ENCODE data around the gene ISY1. TPM values are rescaled to one million over a fixed set of nuclear protein-coding genes. Genes with fewer than 3 reads are reported as not detected.
"Not testable (repeated sequence)": the region's sequence is repeated elsewhere in the genome, so short reads cannot be mapped to it uniquely, and the experiment has no call there.

Gene ISY1
- total and polyA plus RNA-seq, 3 experiments from 2014 or later = 84.6 to 94.7 (median 91.6) TPM

- no peaks in the 10 kb centered on the region for H3K36me3 ChIP-seq (ENCODE audit: insufficient read depth, low read length)
- Mint-ChIP-seq H3K36me3 (peaks cover 0 to 56% (median 18%) of the 10 kb centered on the region in 3 donors), H3K27me3 (peaks cover 0 to 3% of the 10 kb centered on the region in 2 donors), H3K4me1 (peaks cover 53 to 73% (median 72%) of the 10 kb centered on the region in 3 donors), H3K9me3 (no peaks in the 10 kb centered on the region), H3K4me3 (no peak overlapping the region), H3K27ac (peak overlapping the region in 1 of 8 donors; percentile 17)
- H3K4me3 ChIP-seq (ENCODE audit: low read length) = no peak overlapping the region
- no peak for DNase-seq
- no peaks in the 10 kb centered on the region for H3K27me3 ChIP-seq (ENCODE audit: insufficient read depth, low read length, poor library complexity, severe bottlenecking)
- H3K27ac ChIP-seq (ENCODE audit: low read depth, low read length) = no peak overlapping the region
- POLR2A ChIA-PET = no interaction called here
- CTCF ChIA-PET = interaction anchor here (1.0 to 1.3 kb wide), 2 partner anchors 45 to 47 kb away, joined by 3 to 4 read pairs; no protein-coding TSS in a partner anchor
- no peaks in the 10 kb centered on the region for H3K9me3 ChIP-seq (ENCODE audit: low read length)
- H3K4me1 ChIP-seq (ENCODE audit: insufficient read depth, low read length) = peaks cover 53% of the 10 kb centered on the region
These were observed 60.6 kb downstream of the ISY1 start for GRCh38 chr3:129100274-129100673.

GRCh38 chr3:129095285-129095684 is 65.6 kb downstream of the ISY1 start:
- POLR2A ChIA-PET = no interaction called here
- peaks cover 9% of the 10 kb centered on the region for H3K36me3 ChIP-seq (ENCODE audit: insufficient read depth, low read length)

GRCh38 chr3:129088312-129088711 is 72.6 kb downstream of the ISY1 start:
- H3K9me3 Mint-ChIP-seq; H3K4me1 ChIP-seq (ENCODE audit: insufficient read depth, low read length); H3K4me3 Mint-ChIP-seq; H3K9me3 ChIP-seq (ENCODE audit: low read length); DNase-seq; H3K27ac Mint-ChIP-seq; H3K27me3 Mint-ChIP-seq; H3K4me1 Mint-ChIP-seq; H3K4me3 ChIP-seq (ENCODE audit: low read length); H3K27me3 ChIP-seq (ENCODE audit: insufficient read depth, low read length, poor library complexity, severe bottlenecking); H3K27ac ChIP-seq (ENCODE audit: low read depth, low read length); CTCF ChIA-PET; POLR2A ChIA-PET; H3K36me3 ChIP-seq (ENCODE audit: insufficient read depth, low read length): not testable (repeated sequence)
- peaks cover 0 to 13% (median 3%) of the 10 kb centered on the region in 3 donors for H3K36me3 Mint-ChIP-seq

More at GRCh38 chr3:129095285-129095684, 65.6 kb downstream of the ISY1 start:
- Histone ChIP-seq H3K27me3 (ENCODE audit: insufficient read depth, low read length, poor library complexity, severe bottlenecking) (no peaks in the 10 kb centered on the region), H3K4me1 (ENCODE audit: insufficient read depth, low read length) (peaks cover 14% of the 10 kb centered on the region), H3K9me3 (ENCODE audit: low read length) (no peaks in the 10 kb centered on the region), H3K4me3 (ENCODE audit: low read length) (no peak overlapping the region), H3K27ac (ENCODE audit: low read depth, low read length) (no peak overlapping the region)
- Mint-ChIP-seq H3K4me1 (peaks cover 25 to 34% (median 32%) of the 10 kb centered on the region in 3 donors), H3K4me3 (no peak overlapping the region), H3K36me3 (peaks cover 0 to 60% (median 21%) of the 10 kb centered on the region in 3 donors), H3K27ac (no peak overlapping the region), H3K27me3 (peaks cover 0 to 3% of the 10 kb centered on the region in 2 donors), H3K9me3 (no peaks in the 10 kb centered on the region)
- CTCF ChIA-PET = interaction anchor here (1.5 kb wide), 1 partner anchor 26 kb away, joined by 3 read pairs; the partner anchor contains the start of gene RAB43
- no peak for DNase-seq

- CTCF ChIA-PET; H3K27me3 Mint-ChIP-seq; H3K4me1 Mint-ChIP-seq; H3K4me3 Mint-ChIP-seq; H3K27ac Mint-ChIP-seq; H3K36me3 ChIP-seq (ENCODE audit: insufficient read depth, low read length); H3K27ac ChIP-seq (ENCODE audit: low read depth, low read length); H3K9me3 Mint-ChIP-seq; H3K27me3 ChIP-seq (ENCODE audit: insufficient read depth, low read length, poor library complexity, severe bottlenecking); H3K4me3 ChIP-seq (ENCODE audit: low read length); H3K9me3 ChIP-seq (ENCODE audit: low read length); H3K4me1 ChIP-seq (ENCODE audit: insufficient read depth, low read length): not testable (repeated sequence)
- peaks cover 0 to 13% (median 3%) of the 10 kb centered on the region in 3 donors for H3K36me3 Mint-ChIP-seq
- POLR2A ChIA-PET = interaction anchor here (1.0 kb wide), 1 partner anchor 33 kb away, joined by 5 read pairs; no protein-coding TSS in a partner anchor
- peak in 1 of 5 donors; percentile 46 for DNase-seq
These were observed 73.0 kb downstream of the ISY1 start for GRCh38 chr3:129087904-129088303.

GRCh38 chr3:129087138-129087702 is 73.6 kb downstream of the ISY1 start:
- no peaks in the 10 kb centered on the region for H3K27me3 ChIP-seq (ENCODE audit: insufficient read depth, low read length, poor library complexity, severe bottlenecking)
- Mint-ChIP-seq H3K27me3 (no peaks in the 10 kb centered on the region), H3K4me3 (no peak overlapping the region), H3K36me3 (peaks cover 0 to 11% (median 1%) of the 10 kb centered on the region in 3 donors), H3K9me3 (no peaks in the 10 kb centered on the region), H3K27ac (no peak overlapping the region), H3K4me1 (peaks cover 0 to 2% (median 0%) of the 10 kb centered on the region in 3 donors)
- CTCF ChIA-PET = no interaction called here
- POLR2A ChIA-PET = interaction anchor here (1.0 kb wide), 1 partner anchor 33 kb away, joined by 5 read pairs; no protein-coding TSS in a partner anchor
- H3K9me3 ChIP-seq (ENCODE audit: low read length) = no peaks in the 10 kb centered on the region
- H3K27ac ChIP-seq (ENCODE audit: low read depth, low read length) = no peak overlapping the region
- no peaks in the 10 kb centered on the region for H3K4me1 ChIP-seq (ENCODE audit: insufficient read depth, low read length)
- no peak overlapping the region for H3K4me3 ChIP-seq (ENCODE audit: low read length)
- no peaks in the 10 kb centered on the region for H3K36me3 ChIP-seq (ENCODE audit: insufficient read depth, low read length)
- DNase-seq = no peak

- H3K27ac ChIP-seq (ENCODE audit: low read depth, low read length) = no peak overlapping the region
- no peak overlapping the region for H3K4me3 Mint-ChIP-seq
- DNase-seq = no peak
- H3K9me3 ChIP-seq (ENCODE audit: low read length) = no peaks in the 10 kb centered on the region
- ChIA-PET POLR2A (no interaction called here), CTCF (interaction anchor here (1.0 kb wide), 1 partner anchor 115 kb away, joined by 4 read pairs; no protein-coding TSS in a partner anchor)
- no peaks in the 10 kb centered on the region for H3K4me1 ChIP-seq (ENCODE audit: insufficient read depth, low read length)
- no peaks in the 10 kb centered on the region for H3K27me3 Mint-ChIP-seq
- peaks cover 0 to 4% (median 2%) of the 10 kb centered on the region in 3 donors for H3K4me1 Mint-ChIP-seq
- no peaks in the 10 kb centered on the region for H3K27me3 ChIP-seq (ENCODE audit: insufficient read depth, low read length, poor library complexity, severe bottlenecking)
- peak overlapping the region in 1 of 8 donors; percentile 43 for H3K27ac Mint-ChIP-seq
- H3K4me3 ChIP-seq (ENCODE audit: low read length) = no peak overlapping the region
- H3K36me3 ChIP-seq (ENCODE audit: insufficient read depth, low read length) = no peaks in the 10 kb centered on the region
- no peaks in the 10 kb centered on the region for H3K9me3 Mint-ChIP-seq
- no peaks in the 10 kb centered on the region for H3K36me3 Mint-ChIP-seq
These were observed 75.0 kb downstream of the ISY1 start for GRCh38 chr3:129085818-129086217.

- Histone ChIP-seq H3K27me3 (ENCODE audit: insufficient read depth, low read length, poor library complexity, severe bottlenecking) (no peaks in the 10 kb centered on the region), H3K27ac (ENCODE audit: low read depth, low read length) (no peak overlapping the region), H3K4me1 (ENCODE audit: insufficient read depth, low read length) (no peaks in the 10 kb centered on the region), H3K4me3 (ENCODE audit: low read length) (no peak overlapping the region), H3K36me3 (ENCODE audit: insufficient read depth, low read length) (no peaks in the 10 kb centered on the region), H3K9me3 (ENCODE audit: low read length) (no peaks in the 10 kb centered on the region)
- Mint-ChIP-seq H3K4me3 (no peak overlapping the region), H3K36me3 (no peaks in the 10 kb centered on the region), H3K9me3 (no peaks in the 10 kb centered on the region), H3K27ac (peak overlapping the region in 1 of 8 donors; percentile 43), H3K27me3 (no peaks in the 10 kb centered on the region), H3K4me1 (peaks cover 0 to 4% (median 2%) of the 10 kb centered on the region in 3 donors)
- ChIA-PET CTCF (interaction anchor here (1.0 kb wide), 1 partner anchor 115 kb away, joined by 4 read pairs; no protein-coding TSS in a partner anchor), POLR2A (no interaction called here)
- no peak for DNase-seq
These were observed 75.6 kb downstream of the ISY1 start for GRCh38 chr3:129085165-129085715.

GRCh38 chr3:129084501-129084900 is 76.4 kb downstream of the ISY1 start:
- H3K27ac Mint-ChIP-seq = no peak overlapping the region
- no peaks in the 10 kb centered on the region for H3K27me3 Mint-ChIP-seq
- H3K4me1 Mint-ChIP-seq = peaks cover 0 to 4% (median 2%) of the 10 kb centered on the region in 3 donors
- Histone ChIP-seq H3K4me1 (ENCODE audit: insufficient read depth, low read length) (no peaks in the 10 kb centered on the region), H3K9me3 (ENCODE audit: low read length) (no peaks in the 10 kb centered on the region), H3K27me3 (ENCODE audit: insufficient read depth, low read length, poor library complexity, severe bottlenecking) (no peaks in the 10 kb centered on the region), H3K27ac (ENCODE audit: low read depth, low read length) (no peak overlapping the region), H3K36me3 (ENCODE audit: insufficient read depth, low read length) (no peaks in the 10 kb centered on the region), H3K4me3 (ENCODE audit: low read length) (no peak overlapping the region)
- H3K9me3 Mint-ChIP-seq = no peaks in the 10 kb centered on the region
- no peak overlapping the region for H3K4me3 Mint-ChIP-seq
- H3K36me3 Mint-ChIP-seq = no peaks in the 10 kb centered on the region
- CTCF ChIA-PET = interaction anchor here (0.9 kb wide), 1 partner anchor 35 kb away, joined by 3 read pairs; no protein-coding TSS in a partner anchor
- POLR2A ChIA-PET = no interaction called here
- DNase-seq = no peak
